H1 (cell line): ENCODE results near the gene RHOU. TPM values are rescaled to one million over a fixed set of nuclear protein-coding genes. Genes with fewer than 3 reads are reported as not detected.

Experiments used
- CTCF ChIA-PET: fragments of 300-600 bp; sonication (Branson Sonifier 250); formaldehyde crosslinking; loops from one replicate; lab custom pipeline; 2021; ENCODE audit not compliant: partially characterized antibody; lab: Charles Lee
- POLR2A ChIA-PET: fragments of 300-600 bp; sonication (Branson Sonifier 250); formaldehyde crosslinking; loops from one replicate; lab custom pipeline; 2021; ENCODE audit warnings: inconsistent platforms; ENCODE audit not compliant: partially characterized antibody; lab: Charles Lee
- DNase-seq, 2 experiments: peaks; one replicate each; pipeline versions ENCODE4 v3.0.0 to v3.0.0-alpha.2; 2010 to 2022; ENCODE audit warnings: low spot score in 2 of 2, low read depth in 1 of 2, mixed read lengths in 1 of 2
- FAIRE-seq: peaks from 2 replicates; lab custom pipeline; 2011; peaks lifted over from hg19 to GRCh38; lab: Jason Lieb, UNC
- H2AFZ ChIP-seq: 2 replicates; pipeline ENCODE4 v1.8.1; 2012; ENCODE audit warnings: low read length, inconsistent platforms
- H2AK5ac ChIP-seq: 2 replicates; pipeline ENCODE4 v1.6.1; 2013; ENCODE audit warnings: low read depth, low read length
- H2BK120ac ChIP-seq: replicated peaks from 2 replicates; pipeline ENCODE3; 2013; ENCODE audit warnings: low read depth, low read length, inconsistent platforms
- H2BK12ac ChIP-seq: 2 replicates; pipeline ENCODE4 v1.6.1; 2013; ENCODE audit warnings: low read depth, low read length
- H2BK15ac ChIP-seq: 2 replicates; pipeline ENCODE4 v1.6.1; 2013; ENCODE audit warnings: low read length
- H2BK20ac ChIP-seq: 2 replicates; pipeline ENCODE4 v1.6.1; 2013; ENCODE audit warnings: low read length
- H2BK5ac ChIP-seq: 2 replicates; pipeline ENCODE4 v1.6.1; 2013; ENCODE audit warnings: low read depth, low read length
- H3K14ac ChIP-seq: 2 replicates; pipeline ENCODE4 v1.6.1; 2013; ENCODE audit warnings: inconsistent platforms; ENCODE audit not compliant: insufficient read length
- H3K18ac ChIP-seq: 2 replicates; pipeline ENCODE4 v1.6.1; 2013; ENCODE audit warnings: low read length; ENCODE audit errors: extremely low read depth
- H3K23ac ChIP-seq: 2 replicates; pipeline ENCODE4 v1.6.1; 2013; ENCODE audit warnings: inconsistent platforms; ENCODE audit not compliant: insufficient read length
- H3K23me2 ChIP-seq: 2 replicates; pipeline ENCODE4 v1.6.1; 2013; ENCODE audit warnings: low read depth, low read length
- H3K27ac ChIP-seq: 2 replicates; pipeline ENCODE4 v1.6.1; 2011; ENCODE audit warnings: low read depth, low read length, inconsistent platforms
- H3K27me3 ChIP-seq, 4 experiments: replicated peaks in 1 of 4; 1 replicate in 1 of 4; 2 replicates in 3 of 4; pipeline versions ENCODE4 v1.6.1 to v1.8.1; 2011 to 2013; ENCODE audit warnings: low read length in 3 of 4, mild to moderate bottlenecking in 3 of 4, inconsistent platforms in 2 of 4, mixed read lengths in 2 of 4, moderate library complexity in 1 of 4; ENCODE audit not compliant: control insufficient read depth in 3 of 4, insufficient read depth in 3 of 4; ENCODE audit errors: extremely low read depth in 1 of 4
- H3K36me3 ChIP-seq, 4 experiments: 2 replicates each; pipeline versions ENCODE4 v1.6.1 to v1.8.1; 2011 to 2013; ENCODE audit warnings: mild to moderate bottlenecking in 4 of 4, low read length in 3 of 4, moderate library complexity in 2 of 4, control low read depth in 1 of 4, inconsistent platforms in 1 of 4; ENCODE audit not compliant: insufficient read depth in 4 of 4, control insufficient read depth in 2 of 4
- H3K4ac ChIP-seq: replicated peaks from 2 replicates; pipeline ENCODE3; 2013; ENCODE audit warnings: low read length, low read depth, mixed read lengths, inconsistent platforms; ENCODE audit not compliant: insufficient read length
- H3K4me1 ChIP-seq, 4 experiments: replicated peaks in 1 of 4; 1 replicate in 1 of 4; 2 replicates in 3 of 4; pipeline versions ENCODE4 v1.6.1 to v1.8.1; 2011 to 2013; ENCODE audit warnings: low read length in 3 of 4, inconsistent platforms in 2 of 4, mixed read lengths in 1 of 4; ENCODE audit not compliant: insufficient read depth in 4 of 4, control insufficient read depth in 3 of 4
- H3K4me2 ChIP-seq, 2 experiments: 2 replicates each; pipeline versions ENCODE4 v1.6.1 to v1.8.1; 2011 to 2013; ENCODE audit warnings: low read depth in 2 of 2, low read length in 2 of 2, control low read depth in 1 of 2, inconsistent platforms in 1 of 2, mild to moderate bottlenecking in 1 of 2; ENCODE audit not compliant: insufficient read depth in 1 of 2
- H3K4me3 ChIP-seq, 4 experiments: fragments of 200-600, 300-600 bp in 1 of 4; sonication (generic), shearing (Covaris generic), sonication (Bioruptor Twin) in 1 of 4; 2 replicates each; pipeline versions ENCODE4 v1.5.1 to v1.8.1; 2011 to 2016; ENCODE audit warnings: low read length in 4 of 4, low read depth in 3 of 4, control low read depth in 2 of 4, inconsistent platforms in 2 of 4, mild to moderate bottlenecking in 2 of 4, mixed read lengths in 1 of 4, moderate library complexity in 1 of 4; ENCODE audit not compliant: insufficient read depth in 2 of 4; ENCODE audit errors: extremely low read depth in 1 of 4
- H3K56ac ChIP-seq: replicated peaks from 2 replicates; pipeline ENCODE3; 2013; ENCODE audit warnings: low read depth, mild to moderate bottlenecking, mixed read lengths, low read length, inconsistent platforms; ENCODE audit not compliant: insufficient read length
- H3K79me1 ChIP-seq: 2 replicates; pipeline ENCODE4 v1.6.1; 2013; ENCODE audit warnings: low read depth, low read length, control low read depth
- H3K79me2 ChIP-seq, 2 experiments: 2 replicates each; pipeline versions ENCODE4 v1.6.1 to v1.8.1; 2012 to 2013; ENCODE audit warnings: low read length in 2 of 2, mild to moderate bottlenecking in 2 of 2, inconsistent platforms in 1 of 2; ENCODE audit not compliant: insufficient read depth in 2 of 2, control insufficient read depth in 1 of 2
- H3K9ac ChIP-seq, 4 experiments: replicated peaks in 1 of 4; 1 replicate in 1 of 4; 2 replicates in 3 of 4; pipeline versions ENCODE4 v1.6.1 to v1.8.1; 2011 to 2013; ENCODE audit warnings: low read depth in 3 of 4, low read length in 3 of 4, control low read depth in 2 of 4, mild to moderate bottlenecking in 2 of 4, moderate library complexity in 2 of 4, inconsistent platforms in 1 of 4; ENCODE audit errors: extremely low read depth in 1 of 4
- H3K9me3 ChIP-seq, 2 experiments: 2 replicates each; pipeline versions ENCODE4 v1.6.1 to v1.8.1; 2012 to 2013; ENCODE audit warnings: mild to moderate bottlenecking in 2 of 2, moderate library complexity in 2 of 2, control low read depth in 1 of 2, inconsistent platforms in 1 of 2, low read depth in 1 of 2, low read length in 1 of 2, mixed read lengths in 1 of 2; ENCODE audit not compliant: insufficient read depth in 2 of 2
- H4K20me1 ChIP-seq, 2 experiments: replicated peaks in 1 of 2; 2 replicates each; pipeline versions ENCODE3 to v1.8.1; 2011 to 2013; ENCODE audit warnings: inconsistent platforms in 2 of 2, low read length in 2 of 2, mild to moderate bottlenecking in 1 of 2; ENCODE audit not compliant: insufficient read depth in 2 of 2, control insufficient read depth in 1 of 2
- H4K5ac ChIP-seq: 2 replicates; pipeline ENCODE4 v1.6.1; 2013; ENCODE audit warnings: low read length, low read depth, mixed read lengths, inconsistent platforms; ENCODE audit not compliant: insufficient read length
- H4K8ac ChIP-seq: 2 replicates; pipeline ENCODE4 v1.8.0; 2013; ENCODE audit warnings: mild to moderate bottlenecking, moderate library complexity, low read length, inconsistent platforms; ENCODE audit not compliant: insufficient read depth; ENCODE audit errors: extremely low read depth
- H4K91ac ChIP-seq: replicated peaks from 2 replicates; pipeline ENCODE3; 2013; ENCODE audit warnings: low read length, mixed read lengths, inconsistent platforms; ENCODE audit not compliant: insufficient read length
- WGBS, 2 experiments: shearing (Covaris generic) in 1 of 2; methylation state at CpG; one replicate each; pipeline versions ENCODE4 v1.1.6 to v1.1.7; 2013 to 2015; ENCODE audit warnings: low lambda C conversion rate in 2 of 2, mixed read lengths in 2 of 2, inconsistent platforms in 1 of 2, low coverage in 1 of 2, missing lambda C conversion rate in 1 of 2; ENCODE audit not compliant: insufficient replicate concordance in 2 of 2, insufficient coverage in 1 of 2, insufficient read length in 1 of 2; ENCODE audit errors: extremely low coverage in 1 of 2, missing lambda C conversion rate in 1 of 2; 5-methylcytosine and 5-hydroxymethylcytosine counted together
- polyA plus RNA-seq, 7 experiments: library from polyadenylated mRNA; depleted of rRNA in 3 of 7; stranded (reverse) in 5 of 7; unstranded in 2 of 7; fragments of >200 nt in 5 of 7; fragments of 200-250 nt in 2 of 7; gene quantifications; 1 replicate in 5 of 7; 2 replicates in 1 of 7; 4 replicates in 1 of 7; pipeline versions ENCODE4 v1.2.1 to v1.2.3, GENCODE V29; 2011 to 2013; ENCODE audit warnings: missing spikeins in 2 of 7, mixed read lengths in 2 of 7
- total RNA-seq: library from RNA; stranded (reverse); fragmentation: NEBNext Ultra II Directional; extraction: Animal tissue kit (Norgen Biotek cat#: 25700); gene quantifications from 2 replicates; pipeline ENCODE4 v1.2.1, GENCODE V29; 2021
- TF ChIP-seq, protein P1 (sequence below): IDR thresholded peaks from 2 replicates; pipeline ENCODE4 v1.6.1; 2011; ENCODE audit warnings: low read depth, mild to moderate bottlenecking, low read length; ENCODE audit not compliant: insufficient read depth

Gene RHOU
- total and polyA plus RNA-seq, 2 of the 8 experiments (the other 6 are each of a cell fraction or from before 2014, with no cell fraction given), result 3.0 to 3.4 TPM

- Histone ChIP-seq H4K8ac (no peak overlapping the region), H3K27ac (no peak overlapping the region), H3K79me2 (no peaks in the 10 kb centered on the region), H4K5ac (no peak overlapping the region), H3K9me3 (no peaks in the 10 kb centered on the region), H3K4me2 (no peak overlapping the region), H2BK12ac (no peak overlapping the region), H3K4me1 (no peaks in the 10 kb centered on the region), H4K20me1 (no peaks in the 10 kb centered on the region), H3K23ac (no peak overlapping the region), H3K14ac (no peak overlapping the region), H3K18ac (no peak overlapping the region), H3K4me3 (no peak overlapping the region), H3K23me2 (no peaks in the 10 kb centered on the region), H4K91ac (no peak overlapping the region), H2BK15ac (no peak overlapping the region), H2BK20ac (no peak overlapping the region), H2BK5ac (no peak overlapping the region), H3K79me1 (no peaks in the 10 kb centered on the region), H3K9ac (no peak overlapping the region), H2BK120ac (no peak overlapping the region), H3K27me3 (no peaks in the 10 kb centered on the region), H3K36me3 (no peaks in the 10 kb centered on the region), H3K4ac (no peak overlapping the region), H2AFZ (no peak overlapping the region), H2AK5ac (no peak overlapping the region), H3K56ac (no peak overlapping the region)
- CTCF ChIA-PET, result interaction anchor here (0.6 to 2.0 kb wide), 19 partner anchors 8 to 628 kb away, joined by 3 to 9 read pairs (median 3); no protein-coding TSS in a partner anchor
- FAIRE-seq (no peak), DNase-seq (no peak)
- 90% methylated on average over 1 of the region's 2 CpGs; no CpG with 5 or more reads in 1 of the 2 experiments for WGBS, 2 experiments
- TF ChIP-seq, protein P1, sequence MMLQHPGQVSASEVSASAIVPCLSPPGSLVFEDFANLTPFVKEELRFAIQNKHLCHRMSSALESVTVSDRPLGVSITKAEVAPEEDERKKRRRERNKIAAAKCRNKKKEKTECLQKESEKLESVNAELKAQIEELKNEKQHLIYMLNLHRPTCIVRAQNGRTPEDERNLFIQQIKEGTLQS, result no peak
- POLR2A ChIA-PET, result no interaction called here
Measured at GRCh38 chr1:228691211-228691610, 44.1 kb upstream of the RHOU start.
